Measurements from ENCODE around the gene RPS15.
"Not testable (repeated sequence)": the region's sequence is repeated elsewhere in the genome, so short reads cannot be mapped to it uniquely, and the experiment has no call there.

RPS15 gene

GRCh38 chr19:1420085-1420484 lies 18.1 kb upstream of the RPS15 start:
- peaks cover 74% of the 10 kb centered on the region for H3K36me3 ChIP-seq (ENCODE audit: control insufficient read depth, insufficient read depth, low read length)

GRCh38 chr19:1420590-1420989 lies 17.6 kb upstream of the RPS15 start:
- Histone ChIP-seq H3K27me3 (replicated peaks; ENCODE audit: control insufficient read depth, insufficient read depth, low read length, poor library complexity, severe bottlenecking) (no peaks in the 10 kb centered on the region), H3K4me3 (ENCODE audit: insufficient read depth, low read depth, low read length, poor library complexity, severe bottlenecking) (no peak overlapping the region), H3K9me3 (ENCODE audit: control insufficient read depth, low read length) (no peaks in the 10 kb centered on the region), H3K4me1 (ENCODE audit: control insufficient read depth, insufficient read depth, low read length, poor library complexity, severe bottlenecking) (peaks cover 13% of the 10 kb centered on the region), H3K36me3 (ENCODE audit: control insufficient read depth, insufficient read depth, low read length) (peaks cover 79% of the 10 kb centered on the region), H3K27ac (ENCODE audit: insufficient read depth, low read length, poor library complexity, severe bottlenecking) (no peak overlapping the region)
- DNase-seq = no peak

More at GRCh38 chr19:1420085-1420484, 18.1 kb upstream of the RPS15 start:
- not testable (repeated sequence) for H3K4me3 ChIP-seq (ENCODE audit: insufficient read depth, low read depth, low read length, poor library complexity, severe bottlenecking); H3K27ac ChIP-seq (ENCODE audit: insufficient read depth, low read length, poor library complexity, severe bottlenecking); H3K9me3 ChIP-seq (ENCODE audit: control insufficient read depth, low read length); DNase-seq; H3K27me3 ChIP-seq (replicated peaks; ENCODE audit: control insufficient read depth, insufficient read depth, low read length, poor library complexity, severe bottlenecking)
- H3K4me1 ChIP-seq (ENCODE audit: control insufficient read depth, insufficient read depth, low read length, poor library complexity, severe bottlenecking) = peaks cover 18% of the 10 kb centered on the region

- no peak for DNase-seq
- H3K36me3 ChIP-seq (ENCODE audit: control insufficient read depth, insufficient read depth, low read length) = peaks cover 86% of the 10 kb centered on the region
- no peaks in the 10 kb centered on the region for H3K9me3 ChIP-seq (ENCODE audit: control insufficient read depth, low read length)
- no peak overlapping the region for H3K4me3 ChIP-seq (ENCODE audit: insufficient read depth, low read depth, low read length, poor library complexity, severe bottlenecking)
- H3K27me3 ChIP-seq (replicated peaks; ENCODE audit: control insufficient read depth, insufficient read depth, low read length, poor library complexity, severe bottlenecking) = no peaks in the 10 kb centered on the region
- H3K4me1 ChIP-seq (ENCODE audit: control insufficient read depth, insufficient read depth, low read length, poor library complexity, severe bottlenecking) = peaks cover 7% of the 10 kb centered on the region
- H3K27ac ChIP-seq (ENCODE audit: insufficient read depth, low read length, poor library complexity, severe bottlenecking) = no peak overlapping the region
Observed at GRCh38 chr19:1421218-1421957, 16.8 kb upstream of the RPS15 start.

GRCh38 chr19:1421958-1422305 lies 16.3 kb upstream of the RPS15 start:
- H3K4me3 ChIP-seq (ENCODE audit: insufficient read depth, low read depth, low read length, poor library complexity, severe bottlenecking) = no peak overlapping the region
- H3K27ac ChIP-seq (ENCODE audit: insufficient read depth, low read length, poor library complexity, severe bottlenecking) = no peak overlapping the region
- no peaks in the 10 kb centered on the region for H3K27me3 ChIP-seq (replicated peaks; ENCODE audit: control insufficient read depth, insufficient read depth, low read length, poor library complexity, severe bottlenecking)
- H3K36me3 ChIP-seq (ENCODE audit: control insufficient read depth, insufficient read depth, low read length) = peaks cover 87% of the 10 kb centered on the region
- DNase-seq = no peak
- H3K9me3 ChIP-seq (ENCODE audit: control insufficient read depth, low read length) = no peaks in the 10 kb centered on the region
- H3K4me1 ChIP-seq (ENCODE audit: control insufficient read depth, insufficient read depth, low read length, poor library complexity, severe bottlenecking) = peaks cover 2% of the 10 kb centered on the region

GRCh38 chr19:1422360-1422759 lies 15.8 kb upstream of the RPS15 start:
- H3K4me1 ChIP-seq (ENCODE audit: control insufficient read depth, insufficient read depth, low read length, poor library complexity, severe bottlenecking) = no peaks in the 10 kb centered on the region
- H3K36me3 ChIP-seq (ENCODE audit: control insufficient read depth, insufficient read depth, low read length) = peaks cover 89% of the 10 kb centered on the region
- DNase-seq = no peak
- H3K27ac ChIP-seq (ENCODE audit: insufficient read depth, low read length, poor library complexity, severe bottlenecking) = no peak overlapping the region
- no peak overlapping the region for H3K4me3 ChIP-seq (ENCODE audit: insufficient read depth, low read depth, low read length, poor library complexity, severe bottlenecking)
- no peaks in the 10 kb centered on the region for H3K27me3 ChIP-seq (replicated peaks; ENCODE audit: control insufficient read depth, insufficient read depth, low read length, poor library complexity, severe bottlenecking)
- H3K9me3 ChIP-seq (ENCODE audit: control insufficient read depth, low read length) = no peaks in the 10 kb centered on the region

GRCh38 chr19:1422943-1423342 lies 15.3 kb upstream of the RPS15 start:
- DNase-seq = no peak
- Histone ChIP-seq H3K27me3 (replicated peaks; ENCODE audit: control insufficient read depth, insufficient read depth, low read length, poor library complexity, severe bottlenecking) (no peaks in the 10 kb centered on the region), H3K27ac (ENCODE audit: insufficient read depth, low read length, poor library complexity, severe bottlenecking) (no peak overlapping the region), H3K4me3 (ENCODE audit: insufficient read depth, low read depth, low read length, poor library complexity, severe bottlenecking) (no peak overlapping the region), H3K36me3 (ENCODE audit: control insufficient read depth, insufficient read depth, low read length) (peaks cover 88% of the 10 kb centered on the region), H3K4me1 (ENCODE audit: control insufficient read depth, insufficient read depth, low read length, poor library complexity, severe bottlenecking) (no peaks in the 10 kb centered on the region), H3K9me3 (ENCODE audit: control insufficient read depth, low read length) (no peaks in the 10 kb centered on the region)

- no peak overlapping the region for H3K27ac ChIP-seq (ENCODE audit: insufficient read depth, low read length, poor library complexity, severe bottlenecking)
- H3K9me3 ChIP-seq (ENCODE audit: control insufficient read depth, low read length) = no peaks in the 10 kb centered on the region
- H3K36me3 ChIP-seq (ENCODE audit: control insufficient read depth, insufficient read depth, low read length) = peaks cover 90% of the 10 kb centered on the region
- H3K4me1 ChIP-seq (ENCODE audit: control insufficient read depth, insufficient read depth, low read length, poor library complexity, severe bottlenecking) = no peaks in the 10 kb centered on the region
- no peak for DNase-seq
- H3K4me3 ChIP-seq (ENCODE audit: insufficient read depth, low read depth, low read length, poor library complexity, severe bottlenecking) = no peak overlapping the region
- H3K27me3 ChIP-seq (replicated peaks; ENCODE audit: control insufficient read depth, insufficient read depth, low read length, poor library complexity, severe bottlenecking) = no peaks in the 10 kb centered on the region
Observed at GRCh38 chr19:1423436-1424191, 14.6 kb upstream of the RPS15 start.

GRCh38 chr19:1424192-1424955 lies 13.8 kb upstream of the RPS15 start:
- H3K36me3 ChIP-seq (ENCODE audit: control insufficient read depth, insufficient read depth, low read length) = peaks cover 89% of the 10 kb centered on the region
- no peak overlapping the region for H3K27ac ChIP-seq (ENCODE audit: insufficient read depth, low read length, poor library complexity, severe bottlenecking)
- no peak for DNase-seq
- H3K9me3 ChIP-seq (ENCODE audit: control insufficient read depth, low read length) = no peaks in the 10 kb centered on the region
- no peaks in the 10 kb centered on the region for H3K27me3 ChIP-seq (replicated peaks; ENCODE audit: control insufficient read depth, insufficient read depth, low read length, poor library complexity, severe bottlenecking)
- no peaks in the 10 kb centered on the region for H3K4me1 ChIP-seq (ENCODE audit: control insufficient read depth, insufficient read depth, low read length, poor library complexity, severe bottlenecking)
- H3K4me3 ChIP-seq (ENCODE audit: insufficient read depth, low read depth, low read length, poor library complexity, severe bottlenecking) = no peak overlapping the region

- Histone ChIP-seq H3K27me3 (replicated peaks; ENCODE audit: control insufficient read depth, insufficient read depth, low read length, poor library complexity, severe bottlenecking) (no peaks in the 10 kb centered on the region), H3K4me3 (ENCODE audit: insufficient read depth, low read depth, low read length, poor library complexity, severe bottlenecking) (no peak overlapping the region), H3K27ac (ENCODE audit: insufficient read depth, low read length, poor library complexity, severe bottlenecking) (no peak overlapping the region), H3K9me3 (ENCODE audit: control insufficient read depth, low read length) (no peaks in the 10 kb centered on the region), H3K4me1 (ENCODE audit: control insufficient read depth, insufficient read depth, low read length, poor library complexity, severe bottlenecking) (no peaks in the 10 kb centered on the region), H3K36me3 (ENCODE audit: control insufficient read depth, insufficient read depth, low read length) (peaks cover 92% of the 10 kb centered on the region)
- DNase-seq = no peak
Observed at GRCh38 chr19:1425102-1425837, 12.9 kb upstream of the RPS15 start.
